ENCODE results near the gene SECISBP2L. TPM values are rescaled to one million over a fixed set of nuclear protein-coding genes. Genes with fewer than 3 reads are reported as not detected.

SECISBP2L gene
- total and polyA plus RNA-seq, 2 donors (not counting 1 experiment from before 2014, with no cell fraction given), result 13.0 to 121 TPM

- WGBS (ENCODE audit: insufficient coverage), result no CpG with 5 or more reads among the region's 1 CpG
- Histone ChIP-seq H3K27ac (ENCODE audit: low read length in 2 of 2) (no peak overlapping the region), H4K20me1 (ENCODE audit: control insufficient read depth, insufficient read depth, low read length, poor library complexity, severe bottlenecking) (no peaks in the 10 kb centered on the region), H2AFZ (ENCODE audit: insufficient read depth, low read depth, low read length, poor library complexity, severe bottlenecking) (no peak overlapping the region), H3K36me3 (replicated peaks in 1 of 2; ENCODE audit: control extremely low read depth in 1 of 2, control insufficient read depth in 1 of 2, extremely low read depth in 1 of 2, insufficient read depth in 2 of 2, low read length in 1 of 2) (no peaks in the 10 kb centered on the region), H3K4me3 (ENCODE audit: control extremely low read depth in 1 of 5, extremely low read depth in 1 of 5, insufficient read depth in 1 of 5, low read depth in 2 of 5, low read length in 4 of 5) (no peak overlapping the region), H3K9me3 (ENCODE audit: control extremely low read depth in 1 of 3, control insufficient read depth in 2 of 3, insufficient read depth in 1 of 3, low read length in 2 of 3) (no peaks in the 10 kb centered on the region), H3K9ac (ENCODE audit: low read length) (no peak overlapping the region), H3K4me2 (replicated peaks; ENCODE audit: low read depth, low read length, poor library complexity, severe bottlenecking) (no peak overlapping the region), H3K27me3 (replicated peaks in 1 of 4; ENCODE audit: control extremely low read depth in 1 of 4, control insufficient read depth in 3 of 4, insufficient read depth in 4 of 4, low read length in 3 of 4) (peaks cover 0 to 5% (median 2%) of the 10 kb centered on the region in 4 experiments), H3K79me2 (ENCODE audit: control insufficient read depth, insufficient read depth, low read length) (no peaks in the 10 kb centered on the region), H3K4me1 (ENCODE audit: control insufficient read depth in 2 of 2, insufficient read depth in 2 of 2, low read length in 2 of 2) (no peaks in the 10 kb centered on the region)
- DNase-seq, result no peak
- CTCF ChIA-PET, result no interaction called here
- Mint-ChIP-seq H3K4me1 (no peaks in the 10 kb centered on the region), H3K9me3 (ENCODE audit: insufficient read depth) (no peaks in the 10 kb centered on the region), H3K27ac (no peak overlapping the region), H3K27me3 (peaks cover 38% of the 10 kb centered on the region), H3K4me3 (no peak overlapping the region)
- POLR2A ChIA-PET, result no interaction called here
- intact Hi-C loops (cut with micrococcal nuclease), result no loop called here
- no peak for TF ChIP-seq EZH2 (IDR thresholded peaks at IDR 0.05; ENCODE audit: borderline replicate concordance, insufficient read depth, low read depth, low read length, poor library complexity, severe bottlenecking)
- TF ChIP-seq, protein P1, sequence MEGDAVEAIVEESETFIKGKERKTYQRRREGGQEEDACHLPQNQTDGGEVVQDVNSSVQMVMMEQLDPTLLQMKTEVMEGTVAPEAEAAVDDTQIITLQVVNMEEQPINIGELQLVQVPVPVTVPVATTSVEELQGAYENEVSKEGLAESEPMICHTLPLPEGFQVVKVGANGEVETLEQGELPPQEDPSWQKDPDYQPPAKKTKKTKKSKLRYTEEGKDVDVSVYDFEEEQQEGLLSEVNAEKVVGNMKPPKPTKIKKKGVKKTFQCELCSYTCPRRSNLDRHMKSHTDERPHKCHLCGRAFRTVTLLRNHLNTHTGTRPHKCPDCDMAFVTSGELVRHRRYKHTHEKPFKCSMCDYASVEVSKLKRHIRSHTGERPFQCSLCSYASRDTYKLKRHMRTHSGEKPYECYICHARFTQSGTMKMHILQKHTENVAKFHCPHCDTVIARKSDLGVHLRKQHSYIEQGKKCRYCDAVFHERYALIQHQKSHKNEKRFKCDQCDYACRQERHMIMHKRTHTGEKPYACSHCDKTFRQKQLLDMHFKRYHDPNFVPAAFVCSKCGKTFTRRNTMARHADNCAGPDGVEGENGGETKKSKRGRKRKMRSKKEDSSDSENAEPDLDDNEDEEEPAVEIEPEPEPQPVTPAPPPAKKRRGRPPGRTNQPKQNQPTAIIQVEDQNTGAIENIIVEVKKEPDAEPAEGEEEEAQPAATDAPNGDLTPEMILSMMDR (IDR thresholded peaks at IDR 0.05), result no peak
- no peak for ATAC-seq (ENCODE audit: low read depth)
Observed at GRCh38 chr15:48946840-48947187, 99.4 kb downstream of the SECISBP2L start.

GRCh38 chr15:48946074-48946839 is 100.0 kb downstream of the SECISBP2L start:
- WGBS (ENCODE audit: insufficient coverage), result 22% methylated on average over 3 of the region's 5 CpGs
- DNase-seq, result no peak
- no peak for ATAC-seq (ENCODE audit: low read depth)
- no peak overlapping the region for H3K27ac ChIP-seq (ENCODE audit: low read length in 2 of 2)
- H3K4me1 Mint-ChIP-seq, result no peaks in the 10 kb centered on the region
- no peak overlapping the region for H3K4me2 ChIP-seq (replicated peaks; ENCODE audit: low read depth, low read length, poor library complexity, severe bottlenecking)
- no peaks in the 10 kb centered on the region for H3K4me1 ChIP-seq (ENCODE audit: control insufficient read depth in 2 of 2, insufficient read depth in 2 of 2, low read length in 2 of 2)
- H3K4me3 Mint-ChIP-seq, result no peak overlapping the region
- H3K27me3 Mint-ChIP-seq, result peaks cover 34% of the 10 kb centered on the region
- intact Hi-C loops (cut with micrococcal nuclease), result no loop called here
- H3K27me3 ChIP-seq (replicated peaks in 1 of 4; ENCODE audit: control extremely low read depth in 1 of 4, control insufficient read depth in 3 of 4, insufficient read depth in 4 of 4, low read length in 3 of 4), result peaks cover 0 to 4% (median 2%) of the 10 kb centered on the region in 4 experiments
- no peak overlapping the region for H3K9ac ChIP-seq (ENCODE audit: low read length)
- no peaks in the 10 kb centered on the region for H3K79me2 ChIP-seq (ENCODE audit: control insufficient read depth, insufficient read depth, low read length)
- H3K36me3 ChIP-seq (replicated peaks in 1 of 2; ENCODE audit: control extremely low read depth in 1 of 2, control insufficient read depth in 1 of 2, extremely low read depth in 1 of 2, insufficient read depth in 2 of 2, low read length in 1 of 2), result no peaks in the 10 kb centered on the region
- no peaks in the 10 kb centered on the region for H3K9me3 Mint-ChIP-seq (ENCODE audit: insufficient read depth)
- H2AFZ ChIP-seq (ENCODE audit: insufficient read depth, low read depth, low read length, poor library complexity, severe bottlenecking), result no peak overlapping the region
- H3K4me3 ChIP-seq (ENCODE audit: control extremely low read depth in 1 of 5, extremely low read depth in 1 of 5, insufficient read depth in 1 of 5, low read depth in 2 of 5, low read length in 4 of 5), result no peak overlapping the region
- no peaks in the 10 kb centered on the region for H4K20me1 ChIP-seq (ENCODE audit: control insufficient read depth, insufficient read depth, low read length, poor library complexity, severe bottlenecking)
- H3K9me3 ChIP-seq (ENCODE audit: control extremely low read depth in 1 of 3, control insufficient read depth in 2 of 3, insufficient read depth in 1 of 3, low read length in 2 of 3), result no peaks in the 10 kb centered on the region
- CTCF ChIA-PET, result interaction anchor here (1.1 kb wide), 1 partner anchor 29 kb away, joined by 5 read pairs; no protein-coding TSS in a partner anchor
- POLR2A ChIA-PET, result no interaction called here
- H3K27ac Mint-ChIP-seq, result no peak overlapping the region
- TF ChIP-seq, protein P1 (IDR thresholded peaks at IDR 0.05), result no peak
